ENCODE results near the gene TMEM100. TPM values are rescaled to one million over a fixed set of nuclear protein-coding genes. Genes with fewer than 3 reads are reported as not detected.

TMEM100 gene
- total and polyA plus RNA-seq, 2 of the 8 experiments (the other 6 are each of a cell fraction or from before 2014, with no cell fraction given): 0.36 to 0.48 TPM

- ChIA-PET POLR2A (ENCODE audit: partially characterized antibody) (no interaction called here), CTCF (ENCODE audit: partially characterized antibody) (no interaction called here)
- no peak overlapping the region for H2AK5ac ChIP-seq (ENCODE audit: low read depth, low read length)
- no peak overlapping the region for H2BK12ac ChIP-seq (ENCODE audit: low read depth, low read length)
- no peaks in the 10 kb centered on the region for H3K9me3 ChIP-seq (ENCODE audit: insufficient read depth in 2 of 2, low read depth in 1 of 2, low read length in 1 of 2)
- H3K36me3 ChIP-seq (ENCODE audit: control insufficient read depth in 2 of 4, insufficient read depth in 4 of 4, low read length in 3 of 4): no peaks in the 10 kb centered on the region
- H2BK5ac ChIP-seq (ENCODE audit: low read depth, low read length): no peak overlapping the region
- H3K4me2 ChIP-seq (ENCODE audit: insufficient read depth in 1 of 2, low read depth in 2 of 2, low read length in 2 of 2): no peak overlapping the region
- H3K27me3 ChIP-seq (replicated peaks in 1 of 4; ENCODE audit: control insufficient read depth in 3 of 4, extremely low read depth in 1 of 4, insufficient read depth in 3 of 4, low read length in 3 of 4): no peaks in the 10 kb centered on the region
- no peak for DNase-seq (ENCODE audit: low read depth in 1 of 2, low spot score in 2 of 2)
- no peaks in the 10 kb centered on the region for H3K79me1 ChIP-seq (ENCODE audit: low read depth, low read length)
- H3K23ac ChIP-seq (ENCODE audit: insufficient read length): no peak overlapping the region
- H3K27ac ChIP-seq (ENCODE audit: low read depth, low read length): no peak overlapping the region
- H2AFZ ChIP-seq (ENCODE audit: low read length): no peak overlapping the region
- H4K5ac ChIP-seq (ENCODE audit: insufficient read length, low read depth, low read length): no peak overlapping the region
- no peak overlapping the region for H4K91ac ChIP-seq (replicated peaks; ENCODE audit: insufficient read length, low read length)
- FAIRE-seq: no peak
- no peak overlapping the region for H4K8ac ChIP-seq (ENCODE audit: extremely low read depth, insufficient read depth, low read length)
- no peak overlapping the region for H2BK120ac ChIP-seq (replicated peaks; ENCODE audit: low read depth, low read length)
- H3K4ac ChIP-seq (replicated peaks; ENCODE audit: insufficient read length, low read depth, low read length): no peak overlapping the region
- no peaks in the 10 kb centered on the region for H4K20me1 ChIP-seq (replicated peaks in 1 of 2; ENCODE audit: control insufficient read depth in 1 of 2, insufficient read depth in 2 of 2, low read length in 2 of 2)
- no peaks in the 10 kb centered on the region for H3K23me2 ChIP-seq (ENCODE audit: low read depth, low read length)
- no peak overlapping the region for H2BK15ac ChIP-seq (ENCODE audit: low read length)
- H3K14ac ChIP-seq (ENCODE audit: insufficient read length): no peak overlapping the region
- 83% methylated on average over 3 of the region's 3 CpGs; no CpG with 5 or more reads in 1 of the 2 experiments for WGBS, 2 experiments (ENCODE audit: extremely low coverage in 1 of 2, insufficient coverage in 1 of 2, insufficient read length in 1 of 2, insufficient replicate concordance in 2 of 2, low coverage in 1 of 2, low lambda C conversion rate in 2 of 2, missing lambda C conversion rate in 1 of 2)
- H3K4me1 ChIP-seq (replicated peaks in 1 of 4; ENCODE audit: control insufficient read depth in 3 of 4, insufficient read depth in 4 of 4, low read length in 3 of 4): no peaks in the 10 kb centered on the region
- no peak overlapping the region for H3K9ac ChIP-seq (replicated peaks in 1 of 4; ENCODE audit: extremely low read depth in 1 of 4, low read depth in 3 of 4, low read length in 3 of 4)
- H3K79me2 ChIP-seq (ENCODE audit: control insufficient read depth in 1 of 2, insufficient read depth in 2 of 2, low read length in 2 of 2): no peaks in the 10 kb centered on the region
- H3K56ac ChIP-seq (replicated peaks; ENCODE audit: insufficient read length, low read depth, low read length): no peak overlapping the region
- no peak overlapping the region for H2BK20ac ChIP-seq (ENCODE audit: low read length)
- H3K4me3 ChIP-seq (ENCODE audit: extremely low read depth in 1 of 4, insufficient read depth in 2 of 4, low read depth in 3 of 4, low read length in 4 of 4): no peak overlapping the region
- no peak overlapping the region for H3K18ac ChIP-seq (ENCODE audit: extremely low read depth, low read length)
- TF ChIP-seq ATF2 (IDR thresholded peaks at IDR 0.05; ENCODE audit: low read length) (no peak), CTCF (IDR thresholded peaks at IDR 0.05; ENCODE audit: control extremely low read depth in 1 of 3, insufficient read depth in 1 of 3, low read depth in 1 of 3, low read length in 3 of 3) (no peak), TAF1 (IDR thresholded peaks at IDR 0.05; ENCODE audit: low read depth, low read length) (no peak), TEAD4 (IDR thresholded peaks at IDR 0.05; ENCODE audit: low read depth, low read length) (no peak), KDM1A (IDR thresholded peaks at IDR 0.05; ENCODE audit: borderline replicate concordance, low read length) (no peak), TCF12 (IDR thresholded peaks at IDR 0.05; ENCODE audit: low read depth, low read length) (no peak), CHD1 (IDR thresholded peaks at IDR 0.05; ENCODE audit: low read depth, low read length) (no peak), SIN3A (conservative IDR thresholded peaks at IDR 0.05 in 1 of 2, IDR thresholded peaks at IDR 0.05 in 1 of 2; ENCODE audit: low read depth in 1 of 2, low read length in 2 of 2) (no peak), SIRT6 (IDR thresholded peaks at IDR 0.05; ENCODE audit: low read length) (no peak)
Observed at GRCh38 chr17:55673743-55674506, 48.7 kb downstream of the TMEM100 start.

Measured in H1 (cell line).